K562 (cell line): Measurements from ENCODE around the gene RALGPS1. TPM values are rescaled to one million over a fixed set of nuclear protein-coding genes. Genes with fewer than 3 reads are reported as not detected.

Source experiments
- CREB1 ChIP-seq, 2 experiments: sonication (generic) in 1 of 2; formaldehyde crosslinking in 1 of 2; IDR thresholded peaks; 2 replicates each; pipeline versions ENCODE4 v1.6.1 to v1.8.0; 2012 to 2022; ENCODE audit warnings: inconsistent platforms in 1 of 2, mild to moderate bottlenecking in 1 of 2, missing genetic modification reagents in 1 of 2, moderate library complexity in 1 of 2
- DDX20 ChIP-seq: fragments of 450-650 bp; IDR thresholded peaks from 2 replicates; pipeline ENCODE4 v1.6.1; 2016; ENCODE audit warnings: missing genetic modification characterization, low read depth, mild to moderate bottlenecking, missing compliant biosample characterization, moderate library complexity
- HINFP ChIP-seq: fragments of 450-650 bp; conservative IDR thresholded peaks from 2 replicates; pipeline ENCODE4 v1.6.1; 2016; ENCODE audit warnings: missing genetic modification characterization, low read depth, mild to moderate bottlenecking, control low read depth, missing compliant biosample characterization
- MYBL2 ChIP-seq, 2 experiments: fragments of 450-650 bp in 1 of 2; sonication (generic) in 1 of 2; formaldehyde crosslinking in 1 of 2; IDR thresholded peaks; 2 replicates each; pipeline versions ENCODE4 v1.6.1 to v1.8.1; 2017 to 2022; ENCODE audit warnings: borderline replicate concordance in 1 of 2, inconsistent platforms in 1 of 2, low read depth in 1 of 2, mild to moderate bottlenecking in 1 of 2, missing genetic modification reagents in 1 of 2, moderate library complexity in 1 of 2
- NCOA4 ChIP-seq: fragments of 450-650 bp; IDR thresholded peaks from 2 replicates; pipeline ENCODE4 v1.6.1; 2018; ENCODE audit warnings: mild to moderate bottlenecking; ENCODE audit not compliant: partially characterized antibody
- NONO ChIP-seq, 2 experiments: fragments of 200-400 bp in 1 of 2; fragments of 450-650 bp in 1 of 2; formaldehyde crosslinking in 1 of 2; IDR thresholded peaks; 2 replicates each; pipeline ENCODE4 v1.6.1; 2017; ENCODE audit warnings: low read depth in 2 of 2, mild to moderate bottlenecking in 2 of 2, moderate library complexity in 2 of 2, low read length in 1 of 2
- POLR3A ChIP-seq: IDR thresholded peaks from 2 replicates; pipeline ENCODE4 v1.6.1; 2011; ENCODE audit warnings: borderline replicate concordance, mild to moderate bottlenecking, moderate library complexity; ENCODE audit not compliant: insufficient read length, insufficient read depth; ENCODE audit errors: extremely low read depth
- RFX5 ChIP-seq: IDR thresholded peaks from 2 replicates; pipeline ENCODE4 v1.6.1; 2011; ENCODE audit warnings: low read depth, mild to moderate bottlenecking, improper control_type of control experiment, low read length
- SIRT6 ChIP-seq: IDR thresholded peaks from one replicate; pipeline ENCODE4 v1.6.1; 2012; ENCODE audit warnings: low read depth, mild to moderate bottlenecking, control low read depth, inconsistent platforms, low read length, moderate library complexity
- THAP7 ChIP-seq: fragments of 250-450 bp; sonication (Bioruptor Pico); IDR thresholded peaks from 2 replicates; pipeline ENCODE4 v1.5.0; 2021
- ZBTB17 ChIP-seq: fragments of 450-650 bp; formaldehyde crosslinking; IDR thresholded peaks from 2 replicates; pipeline ENCODE4 v1.4.0; 2020; ENCODE audit warnings: mild to moderate bottlenecking
- ZBTB2 ChIP-seq: fragments of 450-650 bp; IDR thresholded peaks from 2 replicates; pipeline ENCODE4 v1.6.1; 2016; ENCODE audit warnings: antibody characterized with exemption
- ZBTB34 ChIP-seq: fragments of 250-450 bp; sonication (Bioruptor Pico); IDR thresholded peaks from 2 replicates; pipeline ENCODE4 v1.8.0; 2021; ENCODE audit warnings: mild to moderate bottlenecking, moderate library complexity
- polyA plus RNA-seq, 8 experiments: library from polyadenylated mRNA; depleted of rRNA in 4 of 8; stranded (reverse) in 5 of 8; unstranded in 3 of 8; fragments of >200 nt; fragmentation: Nextera tagmentation in 2 of 8; fragmentation: Illumina TruSeq in 1 of 8; extraction: Ambion mirVana in 2 of 8; extraction: Trizol in 1 of 8; gene quantifications; 2 replicates each; pipeline versions ENCODE4 v1.2.1 to v1.2.3, GENCODE V29; 2011 to 2014; ENCODE audit warnings: inconsistent platforms in 1 of 8, missing spikeins in 1 of 8
- total RNA-seq, 7 experiments: library from RNA; depleted of rRNA in 6 of 7; stranded (reverse); fragments of >200 nt in 6 of 7; fragmentation: Illumina TruSeq in 2 of 7; extraction: Trizol in 2 of 7; gene quantifications; 2 replicates each; pipeline versions ENCODE4 v1.2.1 to v1.2.3, GENCODE V29; 2011 to 2021; ENCODE audit warnings: low replicate concordance in 1 of 7
- TF ChIP-seq, protein P1 (sequence below): fragments of 250-450 bp; sonication (Bioruptor Pico); IDR thresholded peaks from 2 replicates; pipeline ENCODE4 v1.8.0; 2022; ENCODE audit warnings: inconsistent platforms
- TF ChIP-seq, protein P2 (sequence below): fragments of 250-450 bp; sonication (Bioruptor Pico); IDR thresholded peaks from 2 replicates; pipeline ENCODE4 v1.4.0; 2020; ENCODE audit warnings: mild to moderate bottlenecking

RALGPS1 gene
- total and polyA plus RNA-seq, 9 of the 15 experiments (the other 6 are each of a cell fraction or from before 2014, with no cell fraction given): 0.04 to 2.6 (median 1.5) TPM

- TF ChIP-seq ZBTB17 (CRISPR knock-in tag) (no peak), MYBL2 (IDR thresholded peaks at IDR 0.05; ENCODE audit: low read depth) (no peak), MYBL2 (CRISPR knock-in tag; IDR thresholded peaks at IDR 0.05; ENCODE audit: borderline replicate concordance) (no peak), RFX5 (no peak), ZBTB34 (CRISPR knock-in tag) (no peak), NCOA4 (no peak), SIRT6 (no peak), NONO (IDR thresholded peaks at IDR 0.05; ENCODE audit: low read depth in 2 of 2, low read length in 1 of 2) (no peak), DDX20 (tag) (no peak), HINFP (no peak), ZBTB2 (no peak), CREB1 (IDR thresholded peaks at IDR 0.05) (no peak), CREB1 (CRISPR knock-in tag; IDR thresholded peaks at IDR 0.05) (no peak), POLR3A (no peak), THAP7 (CRISPR knock-in tag) (no peak)
- TF ChIP-seq, protein P1, sequence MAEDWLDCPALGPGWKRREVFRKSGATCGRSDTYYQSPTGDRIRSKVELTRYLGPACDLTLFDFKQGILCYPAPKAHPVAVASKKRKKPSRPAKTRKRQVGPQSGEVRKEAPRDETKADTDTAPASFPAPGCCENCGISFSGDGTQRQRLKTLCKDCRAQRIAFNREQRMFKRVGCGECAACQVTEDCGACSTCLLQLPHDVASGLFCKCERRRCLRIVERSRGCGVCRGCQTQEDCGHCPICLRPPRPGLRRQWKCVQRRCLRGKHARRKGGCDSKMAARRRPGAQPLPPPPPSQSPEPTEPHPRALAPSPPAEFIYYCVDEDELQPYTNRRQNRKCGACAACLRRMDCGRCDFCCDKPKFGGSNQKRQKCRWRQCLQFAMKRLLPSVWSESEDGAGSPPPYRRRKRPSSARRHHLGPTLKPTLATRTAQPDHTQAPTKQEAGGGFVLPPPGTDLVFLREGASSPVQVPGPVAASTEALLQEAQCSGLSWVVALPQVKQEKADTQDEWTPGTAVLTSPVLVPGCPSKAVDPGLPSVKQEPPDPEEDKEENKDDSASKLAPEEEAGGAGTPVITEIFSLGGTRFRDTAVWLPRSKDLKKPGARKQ (CRISPR knock-in tag): no peak
- TF ChIP-seq, protein P2, sequence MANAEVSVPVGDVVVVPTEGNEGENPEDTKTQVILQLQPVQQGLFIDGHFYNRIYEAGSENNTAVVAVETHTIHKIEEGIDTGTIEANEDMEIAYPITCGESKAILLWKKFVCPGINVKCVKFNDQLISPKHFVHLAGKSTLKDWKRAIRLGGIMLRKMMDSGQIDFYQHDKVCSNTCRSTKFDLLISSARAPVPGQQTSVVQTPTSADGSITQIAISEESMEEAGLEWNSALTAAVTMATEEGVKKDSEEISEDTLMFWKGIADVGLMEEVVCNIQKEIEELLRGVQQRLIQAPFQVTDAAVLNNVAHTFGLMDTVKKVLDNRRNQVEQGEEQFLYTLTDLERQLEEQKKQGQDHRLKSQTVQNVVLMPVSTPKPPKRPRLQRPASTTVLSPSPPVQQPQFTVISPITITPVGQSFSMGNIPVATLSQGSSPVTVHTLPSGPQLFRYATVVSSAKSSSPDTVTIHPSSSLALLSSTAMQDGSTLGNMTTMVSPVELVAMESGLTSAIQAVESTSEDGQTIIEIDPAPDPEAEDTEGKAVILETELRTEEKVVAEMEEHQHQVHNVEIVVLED (CRISPR knock-in tag): no peak
Observed at GRCh38 chr9:127224178-127224882, 309.7 kb downstream of the RALGPS1 start (continued).
